Panc1 (cell line): Measurements from ENCODE around the gene SHOC1.

Experiments
- POLR2AphosphoS5 ChIP-seq: IDR thresholded peaks from 2 replicates; pipeline ENCODE4 v1.6.1; 2012; ENCODE audit warnings: mild to moderate bottlenecking, low read depth, low read length, moderate library complexity
- SIN3A ChIP-seq: IDR thresholded peaks from 2 replicates; pipeline ENCODE4 v1.6.1; 2012; ENCODE audit warnings: low read depth, mild to moderate bottlenecking, low read length, moderate library complexity, borderline replicate concordance; ENCODE audit not compliant: insufficient read depth
- TCF7L2 ChIP-seq: IDR thresholded peaks from 2 replicates; pipeline ENCODE4 v1.6.1; 2011; ENCODE audit warnings: mild to moderate bottlenecking, low read depth, low read length, inconsistent platforms
- TF ChIP-seq, protein P1 (sequence below): fragments of 450-650 bp; IDR thresholded peaks from 2 replicates; pipeline ENCODE4 v1.5.1; 2017; ENCODE audit warnings: mild to moderate bottlenecking
- TF ChIP-seq, protein P2 (sequence below), 2 experiments: IDR thresholded peaks; 2 replicates each; pipeline ENCODE4 v1.6.1; 2011 to 2012; ENCODE audit warnings: low read depth in 2 of 2, control low read depth in 1 of 2, low read length in 1 of 2, mild to moderate bottlenecking in 1 of 2, moderate library complexity in 1 of 2; ENCODE audit not compliant: insufficient read depth in 1 of 2

DNA sequence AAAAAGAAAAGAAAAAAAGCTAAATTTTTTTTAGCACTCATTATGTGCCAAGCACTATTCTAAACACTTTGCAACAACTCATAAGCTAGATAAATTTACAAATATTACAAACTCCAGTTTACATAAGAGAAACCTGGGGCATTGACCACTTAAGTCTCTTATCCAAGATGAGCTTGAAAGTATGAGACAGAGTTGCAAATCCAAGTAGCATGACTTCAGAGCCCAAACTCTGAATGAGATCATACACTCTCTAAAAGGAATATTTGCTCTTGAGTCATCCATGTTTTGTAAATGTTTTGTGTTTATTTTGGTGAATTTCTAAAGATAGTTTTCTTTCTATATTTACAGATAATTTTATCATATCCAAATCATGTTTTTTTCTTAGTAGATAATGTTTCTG, 4.0 kb upstream of the SHOC1 start:
- TF ChIP-seq POLR2AphosphoS5 (no peak), SIN3A (no peak), TCF7L2 (no peak)
- TF ChIP-seq, protein P1, sequence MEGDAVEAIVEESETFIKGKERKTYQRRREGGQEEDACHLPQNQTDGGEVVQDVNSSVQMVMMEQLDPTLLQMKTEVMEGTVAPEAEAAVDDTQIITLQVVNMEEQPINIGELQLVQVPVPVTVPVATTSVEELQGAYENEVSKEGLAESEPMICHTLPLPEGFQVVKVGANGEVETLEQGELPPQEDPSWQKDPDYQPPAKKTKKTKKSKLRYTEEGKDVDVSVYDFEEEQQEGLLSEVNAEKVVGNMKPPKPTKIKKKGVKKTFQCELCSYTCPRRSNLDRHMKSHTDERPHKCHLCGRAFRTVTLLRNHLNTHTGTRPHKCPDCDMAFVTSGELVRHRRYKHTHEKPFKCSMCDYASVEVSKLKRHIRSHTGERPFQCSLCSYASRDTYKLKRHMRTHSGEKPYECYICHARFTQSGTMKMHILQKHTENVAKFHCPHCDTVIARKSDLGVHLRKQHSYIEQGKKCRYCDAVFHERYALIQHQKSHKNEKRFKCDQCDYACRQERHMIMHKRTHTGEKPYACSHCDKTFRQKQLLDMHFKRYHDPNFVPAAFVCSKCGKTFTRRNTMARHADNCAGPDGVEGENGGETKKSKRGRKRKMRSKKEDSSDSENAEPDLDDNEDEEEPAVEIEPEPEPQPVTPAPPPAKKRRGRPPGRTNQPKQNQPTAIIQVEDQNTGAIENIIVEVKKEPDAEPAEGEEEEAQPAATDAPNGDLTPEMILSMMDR: no peak
- TF ChIP-seq, protein P2, sequence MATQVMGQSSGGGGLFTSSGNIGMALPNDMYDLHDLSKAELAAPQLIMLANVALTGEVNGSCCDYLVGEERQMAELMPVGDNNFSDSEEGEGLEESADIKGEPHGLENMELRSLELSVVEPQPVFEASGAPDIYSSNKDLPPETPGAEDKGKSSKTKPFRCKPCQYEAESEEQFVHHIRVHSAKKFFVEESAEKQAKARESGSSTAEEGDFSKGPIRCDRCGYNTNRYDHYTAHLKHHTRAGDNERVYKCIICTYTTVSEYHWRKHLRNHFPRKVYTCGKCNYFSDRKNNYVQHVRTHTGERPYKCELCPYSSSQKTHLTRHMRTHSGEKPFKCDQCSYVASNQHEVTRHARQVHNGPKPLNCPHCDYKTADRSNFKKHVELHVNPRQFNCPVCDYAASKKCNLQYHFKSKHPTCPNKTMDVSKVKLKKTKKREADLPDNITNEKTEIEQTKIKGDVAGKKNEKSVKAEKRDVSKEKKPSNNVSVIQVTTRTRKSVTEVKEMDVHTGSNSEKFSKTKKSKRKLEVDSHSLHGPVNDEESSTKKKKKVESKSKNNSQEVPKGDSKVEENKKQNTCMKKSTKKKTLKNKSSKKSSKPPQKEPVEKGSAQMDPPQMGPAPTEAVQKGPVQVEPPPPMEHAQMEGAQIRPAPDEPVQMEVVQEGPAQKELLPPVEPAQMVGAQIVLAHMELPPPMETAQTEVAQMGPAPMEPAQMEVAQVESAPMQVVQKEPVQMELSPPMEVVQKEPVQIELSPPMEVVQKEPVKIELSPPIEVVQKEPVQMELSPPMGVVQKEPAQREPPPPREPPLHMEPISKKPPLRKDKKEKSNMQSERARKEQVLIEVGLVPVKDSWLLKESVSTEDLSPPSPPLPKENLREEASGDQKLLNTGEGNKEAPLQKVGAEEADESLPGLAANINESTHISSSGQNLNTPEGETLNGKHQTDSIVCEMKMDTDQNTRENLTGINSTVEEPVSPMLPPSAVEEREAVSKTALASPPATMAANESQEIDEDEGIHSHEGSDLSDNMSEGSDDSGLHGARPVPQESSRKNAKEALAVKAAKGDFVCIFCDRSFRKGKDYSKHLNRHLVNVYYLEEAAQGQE (IDR thresholded peaks at IDR 0.05; ENCODE audit: insufficient read depth in 1 of 2, low read depth in 2 of 2, low read length in 1 of 2): no peak
